ENCODE data around the gene PAOX. TPM values are rescaled to one million over a fixed set of nuclear protein-coding genes. Genes with fewer than 3 reads are reported as not detected.
"Not testable (repeated sequence)": the region's sequence is repeated elsewhere in the genome, so short reads cannot be mapped to it uniquely, and the experiment has no call there.

The PAOX gene
- total and polyA plus RNA-seq, 4 donors, result 2.1 to 11.3 (median 6.2) TPM

GRCh38 chr10:133367461-133367860 is 11.6 kb upstream of the PAOX start:
- DNase-seq; H3K27ac ChIP-seq (ENCODE audit: low read depth in 1 of 2, low read length in 2 of 2); H3K4me3 ChIP-seq (ENCODE audit: low read length in 2 of 2); H3K27me3 ChIP-seq (ENCODE audit: control insufficient read depth in 1 of 2, insufficient read depth in 2 of 2, low read length in 1 of 2); H3K4me1 ChIP-seq (ENCODE audit: control insufficient read depth in 1 of 2, insufficient read depth in 2 of 2, low read length in 2 of 2); H3K9me3 ChIP-seq (ENCODE audit: control insufficient read depth, low read length); ATAC-seq (ENCODE audit: low FRiP score); H3K36me3 ChIP-seq (ENCODE audit: control insufficient read depth in 1 of 2, insufficient read depth in 2 of 2, low read length in 1 of 2); intact Hi-C loops (cut with DNase I): not testable (repeated sequence)
- 87 to 94% methylated on average over 3 to 4 of the region's 7 CpGs for WGBS, 2 donors

- H3K4me3 ChIP-seq (ENCODE audit: low read length in 2 of 2), result no peak overlapping the region
- ATAC-seq (ENCODE audit: low FRiP score) (no peak), DNase-seq (peak in 1 of 2 donors; percentile 61)
- H3K4me1 ChIP-seq (ENCODE audit: control insufficient read depth in 1 of 2, insufficient read depth in 2 of 2, low read length in 2 of 2), result no peaks in the 10 kb centered on the region
- H3K36me3 ChIP-seq (ENCODE audit: control insufficient read depth in 1 of 2, insufficient read depth in 2 of 2, low read length in 1 of 2), result peaks cover 8 to 10% of the 10 kb centered on the region in 2 donors
- H3K27me3 ChIP-seq (ENCODE audit: control insufficient read depth in 1 of 2, insufficient read depth in 2 of 2, low read length in 1 of 2), result no peaks in the 10 kb centered on the region
- no peaks in the 10 kb centered on the region for H3K9me3 ChIP-seq (ENCODE audit: control insufficient read depth, low read length)
- H3K27ac ChIP-seq (ENCODE audit: low read depth in 1 of 2, low read length in 2 of 2), result no peak overlapping the region
- 90 to 91% methylated on average over 7 of the region's 7 CpGs for WGBS, 2 donors
- intact Hi-C loops (cut with DNase I), result no loop called here
Observed at GRCh38 chr10:133368153-133368552, 10.9 kb upstream of the PAOX start.

GRCh38 chr10:133370030-133370786 is 8.9 kb upstream of the PAOX start:
- DNase-seq (peak in 1 of 2 donors; percentile 70), ATAC-seq (ENCODE audit: low FRiP score) (no peak)
- Histone ChIP-seq H3K4me3 (ENCODE audit: low read length in 2 of 2) (no peak overlapping the region), H3K36me3 (ENCODE audit: control insufficient read depth in 1 of 2, insufficient read depth in 2 of 2, low read length in 1 of 2) (peaks cover 8 to 10% of the 10 kb centered on the region in 2 donors), H3K4me1 (ENCODE audit: control insufficient read depth in 1 of 2, insufficient read depth in 2 of 2, low read length in 2 of 2) (no peaks in the 10 kb centered on the region), H3K27ac (ENCODE audit: low read depth in 1 of 2, low read length in 2 of 2) (no peak overlapping the region), H3K27me3 (ENCODE audit: control insufficient read depth in 1 of 2, insufficient read depth in 2 of 2, low read length in 1 of 2) (no peaks in the 10 kb centered on the region), H3K9me3 (ENCODE audit: control insufficient read depth, low read length) (no peaks in the 10 kb centered on the region)
- WGBS, 2 donors, result 89 to 91% methylated on average over 24 of the region's 24 CpGs
- intact Hi-C loops (cut with DNase I), result loop anchor here in 1 of 2 donors (5.0 kb wide), 1 partner anchor 58 kb away; no protein-coding TSS in a partner anchor

GRCh38 chr10:133372507-133372906 is 6.6 kb upstream of the PAOX start:
- Histone ChIP-seq H3K9me3 (ENCODE audit: control insufficient read depth, low read length) (no peaks in the 10 kb centered on the region), H3K27me3 (ENCODE audit: control insufficient read depth in 1 of 2, insufficient read depth in 2 of 2, low read length in 1 of 2) (no peaks in the 10 kb centered on the region), H3K27ac (ENCODE audit: low read depth in 1 of 2, low read length in 2 of 2) (no peak overlapping the region), H3K4me3 (ENCODE audit: low read length in 2 of 2) (peak overlapping the region; percentile 74 to 87), H3K4me1 (ENCODE audit: control insufficient read depth in 1 of 2, insufficient read depth in 2 of 2, low read length in 2 of 2) (no peaks in the 10 kb centered on the region), H3K36me3 (ENCODE audit: control insufficient read depth in 1 of 2, insufficient read depth in 2 of 2, low read length in 1 of 2) (peaks cover 3 to 5% of the 10 kb centered on the region in 2 donors)
- 33 to 34% methylated on average over 15 to 20 of the region's 20 CpGs for WGBS, 2 donors
- ATAC-seq (ENCODE audit: low FRiP score) (no peak), DNase-seq (peak in 1 of 2 donors; percentile 76)
- intact Hi-C loops (cut with DNase I), result loop anchor here in 1 of 2 donors (5.0 kb wide), 1 partner anchor 60 kb away; no protein-coding TSS in a partner anchor

- Histone ChIP-seq H3K36me3 (ENCODE audit: control insufficient read depth in 1 of 2, insufficient read depth in 2 of 2, low read length in 1 of 2) (peaks cover 3 to 5% of the 10 kb centered on the region in 2 donors), H3K4me3 (ENCODE audit: low read length in 2 of 2) (peak within 1 kb of the TSS; percentile 87 to 88), H3K4me1 (ENCODE audit: control insufficient read depth in 1 of 2, insufficient read depth in 2 of 2, low read length in 2 of 2) (no peaks in the 10 kb centered on the region), H3K27ac (ENCODE audit: low read depth in 1 of 2, low read length in 2 of 2) (peak within 1 kb of the TSS in 1 of 2 donors; percentile 61), H3K27me3 (ENCODE audit: control insufficient read depth in 1 of 2, insufficient read depth in 2 of 2, low read length in 1 of 2) (no peaks in the 10 kb centered on the region), H3K9me3 (ENCODE audit: control insufficient read depth, low read length) (no peaks in the 10 kb centered on the region)
- 1% methylated on average over 52 to 89 of the region's 89 CpGs for WGBS, 2 donors
- intact Hi-C loops (cut with DNase I), result loop anchor here in 1 of 2 donors (5.0 kb wide), 1 partner anchor 61 kb away; no protein-coding TSS in a partner anchor
- DNase-seq (peak; percentile 98 to 99), ATAC-seq (ENCODE audit: low FRiP score) (peak; percentile 99)
Observed at GRCh38 chr10:133373174-133374090, 5.6 kb upstream of the PAOX start, which contains the start of gene ECHS1. Gene ECHS1 (minus strand): TSS chr10:133373354. CDS start chr10:133373333, 21 bp downstream.

GRCh38 chr10:133375357-133376115 is 3.5 kb upstream of the PAOX start:
- intact Hi-C loops (cut with DNase I), result loop anchor here in 1 of 2 donors (5.0 kb wide), 1 partner anchor 68 kb away; the partner anchor contains the start of genes TUBGCP2 and ZNF511
- H3K4me1 ChIP-seq (ENCODE audit: control insufficient read depth in 1 of 2, insufficient read depth in 2 of 2, low read length in 2 of 2), result no peaks in the 10 kb centered on the region

GRCh38 chr10:133376183-133376582 is 2.9 kb upstream of the PAOX start:
- not testable (repeated sequence) for DNase-seq; H3K27ac ChIP-seq (ENCODE audit: low read depth in 1 of 2, low read length in 2 of 2); H3K36me3 ChIP-seq (ENCODE audit: control insufficient read depth in 1 of 2, insufficient read depth in 2 of 2, low read length in 1 of 2); H3K4me1 ChIP-seq (ENCODE audit: control insufficient read depth in 1 of 2, insufficient read depth in 2 of 2, low read length in 2 of 2); H3K27me3 ChIP-seq (ENCODE audit: control insufficient read depth in 1 of 2, insufficient read depth in 2 of 2, low read length in 1 of 2); H3K9me3 ChIP-seq (ENCODE audit: control insufficient read depth, low read length); H3K4me3 ChIP-seq (ENCODE audit: low read length in 2 of 2); ATAC-seq (ENCODE audit: low FRiP score)
- 94% methylated on average over 5 of the region's 5 CpGs for WGBS, 2 donors
- intact Hi-C loops (cut with DNase I), result loop anchor here in 1 of 2 donors (5.0 kb wide), 1 partner anchor 69 kb away; the partner anchor contains the start of genes TUBGCP2 and ZNF511

More at GRCh38 chr10:133375357-133376115, 3.5 kb upstream of the PAOX start:
- Histone ChIP-seq H3K27me3 (ENCODE audit: control insufficient read depth in 1 of 2, insufficient read depth in 2 of 2, low read length in 1 of 2) (no peaks in the 10 kb centered on the region), H3K27ac (ENCODE audit: low read depth in 1 of 2, low read length in 2 of 2) (no peak overlapping the region), H3K4me3 (ENCODE audit: low read length in 2 of 2) (no peak overlapping the region), H3K9me3 (ENCODE audit: control insufficient read depth, low read length) (no peaks in the 10 kb centered on the region), H3K36me3 (ENCODE audit: control insufficient read depth in 1 of 2, insufficient read depth in 2 of 2, low read length in 1 of 2) (no peaks in the 10 kb centered on the region)
- WGBS, 2 donors, result 78 to 80% methylated on average over 12 of the region's 12 CpGs
- ATAC-seq (ENCODE audit: low FRiP score) (no peak), DNase-seq (no peak)

All from aorta (tissue), 5 donors.